ENCODE results near the gene AGFG1.
"Not testable (repeated sequence)": the region's sequence is repeated elsewhere in the genome, so short reads cannot be mapped to it uniquely, and the experiment has no call there.

AGFG1 gene

DNA sequence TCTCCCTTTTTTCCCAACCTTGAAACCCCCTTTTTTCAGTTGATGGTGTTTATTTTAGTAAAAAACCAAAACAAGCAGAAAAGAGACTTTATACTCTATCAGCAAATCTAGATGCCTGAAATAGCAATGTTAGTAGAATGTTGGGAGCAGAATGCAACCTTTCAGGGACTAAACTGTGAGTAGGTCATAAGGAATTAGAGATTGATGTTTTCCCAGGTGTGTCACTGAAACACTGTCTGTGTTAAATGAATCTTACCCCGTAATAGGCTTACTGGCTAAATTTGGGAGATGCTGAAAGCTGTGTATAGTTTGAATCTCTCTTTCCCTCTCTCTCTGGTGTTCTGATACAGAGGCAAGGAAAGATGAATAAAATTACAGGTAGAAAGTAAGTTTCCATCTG is 43.8 kb downstream of the AGFG1 start:
- no peak overlapping the region for H4K8ac ChIP-seq (ENCODE audit: low read depth, low read length)
- H3K27me3 ChIP-seq (ENCODE audit: insufficient read depth, low read length, poor library complexity): no peaks in the 10 kb centered on the region
- no peaks in the 10 kb centered on the region for H3K36me3 ChIP-seq (ENCODE audit: control insufficient read depth, insufficient read depth, low read length)
- no peak overlapping the region for H2AK5ac ChIP-seq (ENCODE audit: low read length)
- no peak overlapping the region for H3K23ac ChIP-seq (ENCODE audit: low read length)
- H3K79me2 ChIP-seq (ENCODE audit: control insufficient read depth, insufficient read depth, low read length): peaks cover 61% of the 10 kb centered on the region
- no peak overlapping the region for H2BK120ac ChIP-seq (ENCODE audit: low read depth, low read length)
- no CpG with 5 or more reads among the region's 1 CpG for WGBS (ENCODE audit: extremely low coverage, insufficient coverage, low lambda C conversion rate)
- H3K9ac ChIP-seq (ENCODE audit: low read length): no peak overlapping the region
- H2BK5ac ChIP-seq (ENCODE audit: low read length): no peak overlapping the region
- H3K18ac ChIP-seq (ENCODE audit: low read length): no peak overlapping the region
- peaks cover 3% of the 10 kb centered on the region for H3K4me1 ChIP-seq (ENCODE audit: control insufficient read depth, low read depth, low read length)
- no peak overlapping the region for H3K4ac ChIP-seq (ENCODE audit: low read depth, low read length)
- H3K27ac ChIP-seq (ENCODE audit: low read depth, low read length): no peak overlapping the region
- peaks cover 8% of the 10 kb centered on the region for H3K79me1 ChIP-seq (ENCODE audit: low read length)
- no peak overlapping the region for H4K5ac ChIP-seq (ENCODE audit: low read length)
- no peak overlapping the region for H2BK15ac ChIP-seq (replicated peaks; ENCODE audit: low read depth)
- H3K56ac ChIP-seq (ENCODE audit: low read length): no peak overlapping the region
- no peak overlapping the region for H3K4me3 ChIP-seq (ENCODE audit: low read length)
- DNase-seq: peak; percentile 41
- H3K4me2 ChIP-seq (ENCODE audit: low read length): no peak overlapping the region

GRCh38 chr2:227517724-227518123 is 45.8 kb downstream of the AGFG1 start:
- Histone ChIP-seq H2BK5ac (ENCODE audit: low read length) (no peak overlapping the region), H2BK120ac (ENCODE audit: low read depth, low read length) (no peak overlapping the region), H3K4me3 (ENCODE audit: low read length) (no peak overlapping the region), H3K79me1 (ENCODE audit: low read length) (peaks cover 10% of the 10 kb centered on the region), H4K8ac (ENCODE audit: low read depth, low read length) (no peak overlapping the region), H3K36me3 (ENCODE audit: control insufficient read depth, insufficient read depth, low read length) (no peaks in the 10 kb centered on the region), H3K4me1 (ENCODE audit: control insufficient read depth, low read depth, low read length) (peaks cover 3% of the 10 kb centered on the region), H3K79me2 (ENCODE audit: control insufficient read depth, insufficient read depth, low read length) (peaks cover 52% of the 10 kb centered on the region), H3K4ac (ENCODE audit: low read depth, low read length) (no peak overlapping the region), H3K18ac (ENCODE audit: low read length) (no peak overlapping the region), H3K23ac (ENCODE audit: low read length) (no peak overlapping the region), H2AK5ac (ENCODE audit: low read length) (no peak overlapping the region), H3K4me2 (ENCODE audit: low read length) (no peak overlapping the region), H3K56ac (ENCODE audit: low read length) (no peak overlapping the region), H3K27me3 (ENCODE audit: insufficient read depth, low read length, poor library complexity) (no peaks in the 10 kb centered on the region), H4K5ac (ENCODE audit: low read length) (no peak overlapping the region), H3K27ac (ENCODE audit: low read depth, low read length) (no peak overlapping the region), H3K9ac (ENCODE audit: low read length) (no peak overlapping the region), H2BK15ac (replicated peaks; ENCODE audit: low read depth) (no peak overlapping the region)
- DNase-seq: no peak
- no CpG with 5 or more reads among the region's 5 CpGs for WGBS (ENCODE audit: extremely low coverage, insufficient coverage, low lambda C conversion rate)

DNA sequence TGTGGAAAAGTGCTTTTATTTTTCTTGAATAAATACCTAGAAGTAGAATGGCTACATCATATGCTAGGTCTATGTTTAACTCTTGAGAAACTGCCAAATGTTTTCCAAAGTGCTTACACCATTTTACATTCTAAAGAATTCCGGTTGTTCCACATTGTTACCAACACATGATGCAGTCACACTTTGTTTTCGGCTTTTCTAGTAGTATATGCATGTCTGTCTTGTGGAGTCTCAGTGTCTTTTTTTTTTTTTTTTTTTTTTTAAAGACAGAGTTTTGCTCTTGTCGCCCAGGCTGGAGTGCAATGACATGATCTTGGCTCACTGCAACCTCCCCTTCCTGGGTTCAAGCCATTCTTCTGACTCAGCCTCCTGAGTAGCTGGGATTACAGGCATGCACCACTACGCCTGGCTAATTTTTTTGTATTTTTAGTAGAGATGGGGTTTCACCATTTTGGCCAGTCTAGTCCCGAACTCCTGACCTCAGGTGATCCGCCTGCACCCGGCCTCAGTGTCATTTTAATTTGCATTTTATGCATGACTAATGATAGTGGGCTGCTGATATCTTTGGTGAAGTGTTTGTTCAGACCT is 46.4 kb downstream of the AGFG1 start:
- peaks cover 10% of the 10 kb centered on the region for H3K79me1 ChIP-seq (ENCODE audit: low read length)
- not testable (repeated sequence) for H2BK5ac ChIP-seq (ENCODE audit: low read length); H3K9ac ChIP-seq (ENCODE audit: low read length); H3K4me1 ChIP-seq (ENCODE audit: control insufficient read depth, low read depth, low read length); H2BK120ac ChIP-seq (ENCODE audit: low read depth, low read length); H3K56ac ChIP-seq (ENCODE audit: low read length); H3K4me2 ChIP-seq (ENCODE audit: low read length); H3K4me3 ChIP-seq (ENCODE audit: low read length); H3K36me3 ChIP-seq (ENCODE audit: control insufficient read depth, insufficient read depth, low read length); H3K27me3 ChIP-seq (ENCODE audit: insufficient read depth, low read length, poor library complexity); H2AK5ac ChIP-seq (ENCODE audit: low read length); H3K27ac ChIP-seq (ENCODE audit: low read depth, low read length); DNase-seq; H3K18ac ChIP-seq (ENCODE audit: low read length); H3K4ac ChIP-seq (ENCODE audit: low read depth, low read length); H2BK15ac ChIP-seq (replicated peaks; ENCODE audit: low read depth); H3K23ac ChIP-seq (ENCODE audit: low read length); H4K5ac ChIP-seq (ENCODE audit: low read length); H4K8ac ChIP-seq (ENCODE audit: low read depth, low read length)
- peaks cover 49% of the 10 kb centered on the region for H3K79me2 ChIP-seq (ENCODE audit: control insufficient read depth, insufficient read depth, low read length)
- WGBS (ENCODE audit: extremely low coverage, insufficient coverage, low lambda C conversion rate): no CpG with 5 or more reads among the region's 7 CpGs

- H3K4me1 ChIP-seq (ENCODE audit: control insufficient read depth, low read depth, low read length); H3K36me3 ChIP-seq (ENCODE audit: control insufficient read depth, insufficient read depth, low read length); H2BK15ac ChIP-seq (replicated peaks; ENCODE audit: low read depth); H3K4ac ChIP-seq (ENCODE audit: low read depth, low read length); H4K8ac ChIP-seq (ENCODE audit: low read depth, low read length); H3K9ac ChIP-seq (ENCODE audit: low read length); H2BK5ac ChIP-seq (ENCODE audit: low read length); H3K27me3 ChIP-seq (ENCODE audit: insufficient read depth, low read length, poor library complexity); H3K18ac ChIP-seq (ENCODE audit: low read length); DNase-seq; H3K4me2 ChIP-seq (ENCODE audit: low read length); H2AK5ac ChIP-seq (ENCODE audit: low read length); H2BK120ac ChIP-seq (ENCODE audit: low read depth, low read length); H4K5ac ChIP-seq (ENCODE audit: low read length); H3K27ac ChIP-seq (ENCODE audit: low read depth, low read length); H3K23ac ChIP-seq (ENCODE audit: low read length); H3K4me3 ChIP-seq (ENCODE audit: low read length); H3K56ac ChIP-seq (ENCODE audit: low read length); H3K79me1 ChIP-seq (ENCODE audit: low read length): not testable (repeated sequence)
- WGBS (ENCODE audit: extremely low coverage, insufficient coverage, low lambda C conversion rate): no CpG with 5 or more reads among the region's 3 CpGs
- H3K79me2 ChIP-seq (ENCODE audit: control insufficient read depth, insufficient read depth, low read length): peaks cover 26% of the 10 kb centered on the region
Observed at GRCh38 chr2:227521178-227521577, 49.2 kb downstream of the AGFG1 start.

DNA sequence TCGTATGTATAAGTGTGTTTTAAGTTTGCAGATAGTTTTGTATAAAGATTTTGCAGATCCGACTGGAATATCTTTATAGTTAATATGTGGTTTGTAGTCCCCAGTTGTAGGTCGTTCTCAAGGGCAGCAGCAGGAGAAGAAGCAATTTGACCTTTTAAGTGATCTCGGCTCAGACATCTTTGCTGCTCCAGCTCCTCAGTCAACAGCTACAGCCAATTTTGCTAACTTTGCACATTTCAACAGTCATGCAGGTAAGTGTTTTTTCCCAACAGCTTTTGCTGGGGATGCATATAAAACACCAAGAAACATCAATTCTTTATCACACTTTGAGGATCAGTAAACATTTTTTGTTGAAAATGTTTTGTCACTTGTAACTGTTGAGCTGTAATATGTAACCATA is 52.7 kb downstream of the AGFG1 start:
- Histone ChIP-seq H3K27me3 (ENCODE audit: insufficient read depth, low read length, poor library complexity) (no peaks in the 10 kb centered on the region), H3K4ac (ENCODE audit: low read depth, low read length) (no peak overlapping the region), H4K8ac (ENCODE audit: low read depth, low read length) (no peak overlapping the region), H3K18ac (ENCODE audit: low read length) (no peak overlapping the region), H2BK15ac (replicated peaks; ENCODE audit: low read depth) (no peak overlapping the region), H3K4me1 (ENCODE audit: control insufficient read depth, low read depth, low read length) (no peaks in the 10 kb centered on the region), H2BK120ac (ENCODE audit: low read depth, low read length) (no peak overlapping the region), H3K9ac (ENCODE audit: low read length) (no peak overlapping the region), H4K5ac (ENCODE audit: low read length) (no peak overlapping the region), H3K79me1 (ENCODE audit: low read length) (peaks cover 4% of the 10 kb centered on the region), H3K27ac (ENCODE audit: low read depth, low read length) (no peak overlapping the region), H3K23ac (ENCODE audit: low read length) (no peak overlapping the region), H3K4me3 (ENCODE audit: low read length) (no peak overlapping the region), H3K4me2 (ENCODE audit: low read length) (no peak overlapping the region), H2BK5ac (ENCODE audit: low read length) (no peak overlapping the region), H3K79me2 (ENCODE audit: control insufficient read depth, insufficient read depth, low read length) (peaks cover 6% of the 10 kb centered on the region), H3K36me3 (ENCODE audit: control insufficient read depth, insufficient read depth, low read length) (no peaks in the 10 kb centered on the region), H2AK5ac (ENCODE audit: low read length) (no peak overlapping the region), H3K56ac (ENCODE audit: low read length) (no peak overlapping the region)
- DNase-seq: no peak
- WGBS (ENCODE audit: extremely low coverage, insufficient coverage, low lambda C conversion rate): no CpG with 5 or more reads among the region's 4 CpGs

GRCh38 chr2:227527351-227527750 is 55.4 kb downstream of the AGFG1 start:
- no peak overlapping the region for H3K9ac ChIP-seq (ENCODE audit: low read length)
- H3K4ac ChIP-seq (ENCODE audit: low read depth, low read length): no peak overlapping the region
- H3K27me3 ChIP-seq (ENCODE audit: insufficient read depth, low read length, poor library complexity): no peaks in the 10 kb centered on the region
- DNase-seq: no peak
- no peak overlapping the region for H2BK120ac ChIP-seq (ENCODE audit: low read depth, low read length)
- peaks cover 4% of the 10 kb centered on the region for H3K79me1 ChIP-seq (ENCODE audit: low read length)
- no peak overlapping the region for H4K5ac ChIP-seq (ENCODE audit: low read length)
- no peak overlapping the region for H3K56ac ChIP-seq (ENCODE audit: low read length)
- H3K27ac ChIP-seq (ENCODE audit: low read depth, low read length): no peak overlapping the region
- H3K4me2 ChIP-seq (ENCODE audit: low read length): no peak overlapping the region
- no peaks in the 10 kb centered on the region for H3K36me3 ChIP-seq (ENCODE audit: control insufficient read depth, insufficient read depth, low read length)
- no peak overlapping the region for H3K18ac ChIP-seq (ENCODE audit: low read length)
- no peak overlapping the region for H2BK15ac ChIP-seq (replicated peaks; ENCODE audit: low read depth)
- H2BK5ac ChIP-seq (ENCODE audit: low read length): no peak overlapping the region
- H3K79me2 ChIP-seq (ENCODE audit: control insufficient read depth, insufficient read depth, low read length): peaks cover 2% of the 10 kb centered on the region
- H4K8ac ChIP-seq (ENCODE audit: low read depth, low read length): no peak overlapping the region
- no peak overlapping the region for H3K4me3 ChIP-seq (ENCODE audit: low read length)
- H3K23ac ChIP-seq (ENCODE audit: low read length): no peak overlapping the region
- no CpG with 5 or more reads among the region's 2 CpGs for WGBS (ENCODE audit: extremely low coverage, insufficient coverage, low lambda C conversion rate)
- H3K4me1 ChIP-seq (ENCODE audit: control insufficient read depth, low read depth, low read length): no peaks in the 10 kb centered on the region
- no peak overlapping the region for H2AK5ac ChIP-seq (ENCODE audit: low read length)
